Transverse colon (tissue), 4 donors: Measurements from ENCODE around the gene TMC3.
"Not testable (repeated sequence)": the region's sequence is repeated elsewhere in the genome, so short reads cannot be mapped to it uniquely, and the experiment has no call there.

Source experiments
- POLR2AphosphoS5 ChIP-seq, 3 donors: sonication (generic); formaldehyde crosslinking; IDR thresholded peaks; one replicate each; pipeline ENCODE4 v1.6.1; 2016; ENCODE audit warnings: antibody characterized with exemption in 3 of 3
- TF ChIP-seq, protein P1 (sequence below), 5 experiments: fragments of 200-600 bp in 3 of 5; fragments of 450-650 bp in 2 of 5; sonication (generic) in 3 of 5; IDR thresholded peaks; 1 replicate in 2 of 5; 2 replicates in 3 of 5; pipeline ENCODE4 v1.5.1; 2016 to 2017; ENCODE audit warnings: antibody characterized with exemption in 5 of 5, inconsistent platforms in 3 of 5, mild to moderate bottlenecking in 2 of 5, moderate library complexity in 1 of 5

DNA sequence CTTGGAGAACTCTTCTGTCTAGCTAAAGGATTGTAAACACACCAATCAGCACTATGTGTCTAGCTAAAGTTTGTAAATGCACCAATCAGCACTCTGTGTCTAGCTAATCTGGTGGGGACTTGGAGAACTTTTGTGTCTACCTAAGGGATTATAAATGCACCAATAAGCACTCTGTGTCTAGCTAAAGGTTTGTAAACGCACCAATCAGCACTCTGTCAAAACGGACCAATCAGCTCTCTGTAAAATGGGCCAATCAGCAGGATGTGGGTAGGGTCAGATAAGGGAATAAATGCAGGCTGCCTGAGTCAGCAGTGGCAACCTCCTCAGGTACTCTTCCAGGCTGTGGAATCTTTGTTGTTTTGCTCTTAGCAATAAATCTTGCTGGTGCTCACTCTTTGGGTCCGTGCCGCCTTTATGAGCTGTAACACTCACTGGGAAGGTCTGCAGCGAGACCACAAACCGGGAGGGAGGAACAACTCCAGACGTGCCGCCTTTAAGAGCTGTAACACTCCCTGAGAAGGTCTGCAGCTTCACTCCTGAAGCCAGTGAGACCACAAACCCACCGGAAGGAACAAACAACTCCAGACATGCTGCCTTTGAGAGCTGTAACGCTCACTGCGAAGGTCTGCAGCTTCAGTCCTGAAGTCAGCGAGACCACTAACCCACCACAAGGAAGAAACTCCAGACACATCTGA lies 40.4 kb upstream of the TMC3 start:
- TF ChIP-seq, protein P1, sequence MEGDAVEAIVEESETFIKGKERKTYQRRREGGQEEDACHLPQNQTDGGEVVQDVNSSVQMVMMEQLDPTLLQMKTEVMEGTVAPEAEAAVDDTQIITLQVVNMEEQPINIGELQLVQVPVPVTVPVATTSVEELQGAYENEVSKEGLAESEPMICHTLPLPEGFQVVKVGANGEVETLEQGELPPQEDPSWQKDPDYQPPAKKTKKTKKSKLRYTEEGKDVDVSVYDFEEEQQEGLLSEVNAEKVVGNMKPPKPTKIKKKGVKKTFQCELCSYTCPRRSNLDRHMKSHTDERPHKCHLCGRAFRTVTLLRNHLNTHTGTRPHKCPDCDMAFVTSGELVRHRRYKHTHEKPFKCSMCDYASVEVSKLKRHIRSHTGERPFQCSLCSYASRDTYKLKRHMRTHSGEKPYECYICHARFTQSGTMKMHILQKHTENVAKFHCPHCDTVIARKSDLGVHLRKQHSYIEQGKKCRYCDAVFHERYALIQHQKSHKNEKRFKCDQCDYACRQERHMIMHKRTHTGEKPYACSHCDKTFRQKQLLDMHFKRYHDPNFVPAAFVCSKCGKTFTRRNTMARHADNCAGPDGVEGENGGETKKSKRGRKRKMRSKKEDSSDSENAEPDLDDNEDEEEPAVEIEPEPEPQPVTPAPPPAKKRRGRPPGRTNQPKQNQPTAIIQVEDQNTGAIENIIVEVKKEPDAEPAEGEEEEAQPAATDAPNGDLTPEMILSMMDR (IDR thresholded peaks at IDR 0.05) = not testable (repeated sequence)
- TF ChIP-seq POLR2AphosphoS5 (IDR thresholded peaks at IDR 0.05) = not testable (repeated sequence)
